NCI-H1436 treated with DMSO at 0.1 percent for 48 hours (cell line): ENCODE results near the gene ACTR3.
A peak's percentile ranks its signal among the peaks of the same experiment; 100 is the strongest.
"Not testable (repeated sequence)": the region's sequence is repeated elsewhere in the genome, so short reads cannot be mapped to it uniquely, and the experiment has no call there.

Experiments used
- DNase-seq: peaks from one replicate; lab custom pipeline; 2025; lab: John Stamatoyannopoulos, UW

ACTR3 gene

DNA sequence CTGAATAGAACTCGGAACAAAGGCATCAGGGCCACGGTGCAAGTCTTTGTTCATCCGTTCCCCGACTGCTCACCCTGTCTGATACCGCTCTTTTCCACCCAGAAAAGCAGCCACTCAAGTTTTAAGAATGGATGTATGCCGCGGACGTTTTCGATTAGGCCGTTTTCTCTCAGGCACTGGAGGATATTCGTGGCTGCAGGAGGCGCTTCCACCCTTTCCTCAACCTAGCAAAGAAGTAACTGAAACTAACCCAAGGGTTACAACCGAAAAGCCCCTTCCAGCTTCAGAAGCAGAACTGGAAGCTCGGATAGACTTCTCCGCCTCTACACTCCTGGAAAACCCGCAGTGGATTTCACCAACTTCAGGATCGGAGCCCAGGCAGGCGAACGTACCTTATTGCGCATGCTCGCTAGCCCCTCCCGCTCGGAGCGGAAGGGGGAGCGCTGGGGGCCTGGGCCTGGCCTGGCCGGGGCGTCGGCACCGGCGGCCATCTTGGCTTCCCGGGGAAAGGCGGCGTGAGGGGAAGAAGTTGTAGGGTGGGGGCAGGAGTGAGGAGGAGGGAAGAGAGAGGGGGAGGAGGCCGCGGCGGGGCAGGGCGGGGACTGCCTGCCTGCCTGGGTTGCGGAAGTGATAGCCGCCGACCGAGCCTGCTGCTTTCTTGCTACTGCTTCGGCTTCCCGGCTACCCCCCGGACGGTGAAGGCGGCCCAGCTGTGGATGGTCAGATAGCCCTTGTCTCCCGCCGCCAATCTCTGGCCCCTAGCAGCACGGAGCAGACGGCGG lies at the start of gene ACTR3:
Gene ACTR3, plus strand, starts transcription at position 619 of the 782 bp plus-strand sequence. CDS start 191 bp downstream, outside the sequence.
- DNase-seq: peak; percentile 87

DNA sequence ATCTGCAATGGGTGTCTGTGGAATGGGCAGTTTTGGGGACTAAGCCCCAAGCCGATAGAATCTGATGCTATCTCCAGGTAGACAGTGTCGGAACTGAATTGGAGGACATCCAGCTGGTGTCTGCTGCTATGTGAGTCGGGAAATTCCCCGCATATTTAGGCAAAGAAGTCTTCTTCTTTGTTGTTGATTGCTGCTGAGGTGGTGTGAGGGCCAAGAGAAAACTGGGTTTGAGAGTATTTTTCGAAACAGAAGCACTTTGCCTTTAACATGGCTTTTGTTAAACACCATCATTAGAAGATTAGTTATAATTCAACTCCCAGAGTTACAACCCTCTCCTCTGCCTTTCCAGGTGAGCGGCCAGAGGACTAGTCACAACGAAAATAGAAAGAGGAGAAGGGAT lies 49.4 kb upstream of the ACTR3 start:
- DNase-seq: no peak

DNA sequence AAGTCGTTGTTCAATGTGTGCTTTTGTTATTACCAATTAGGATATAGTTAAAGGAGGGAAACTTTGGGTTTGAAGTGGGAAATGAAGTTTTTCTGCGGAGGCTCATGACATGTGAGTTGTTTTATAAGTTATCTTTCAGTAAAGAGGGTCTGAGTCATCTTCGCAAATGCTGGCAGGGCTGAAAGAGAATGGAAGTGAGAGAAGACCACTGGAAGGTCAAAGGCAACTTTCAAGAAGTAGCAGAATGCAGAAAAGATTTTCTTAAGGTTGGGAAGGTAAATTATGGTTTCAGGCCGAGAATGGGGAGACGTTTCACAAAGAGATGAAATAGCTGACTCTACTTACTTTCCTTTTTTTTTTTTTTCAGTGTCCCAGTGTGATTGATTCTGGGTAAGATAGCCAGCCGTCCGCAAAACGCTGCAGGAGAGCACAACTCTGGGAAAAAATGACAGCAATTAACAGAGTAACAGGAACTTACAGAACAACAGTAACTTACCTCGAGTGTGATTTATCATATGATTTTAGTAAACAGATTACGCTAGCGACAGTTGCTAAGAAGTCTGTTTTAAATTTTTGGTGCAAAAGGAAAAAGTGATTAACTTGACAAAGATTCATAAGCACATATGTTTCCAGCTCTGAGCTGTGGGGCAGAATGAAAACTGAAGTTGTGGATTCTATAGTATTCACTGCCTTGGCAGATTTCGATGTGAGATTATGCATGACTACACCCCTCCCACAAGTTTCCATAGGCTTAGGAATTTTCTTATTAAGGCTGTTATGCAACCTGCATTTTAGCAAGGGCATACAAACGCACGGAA lies 46.8 kb upstream of the ACTR3 start:
- no peak for DNase-seq

DNA sequence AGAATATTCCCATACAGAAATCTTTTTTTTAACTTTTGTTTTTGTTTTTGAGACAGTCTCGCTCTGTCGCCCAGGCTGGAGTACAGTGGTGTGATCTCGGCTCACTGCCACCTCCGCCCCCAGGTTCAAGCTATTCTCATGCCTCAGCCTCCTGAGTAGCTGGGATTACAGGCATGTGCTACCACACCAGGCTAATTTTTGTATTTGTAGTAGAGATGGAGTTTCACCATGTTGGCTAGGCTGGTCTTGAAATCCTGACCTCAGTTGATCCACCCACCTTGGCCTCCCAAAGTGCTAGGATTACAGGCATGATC lies 46.2 kb upstream of the ACTR3 start:
- DNase-seq: not testable (repeated sequence)

DNA sequence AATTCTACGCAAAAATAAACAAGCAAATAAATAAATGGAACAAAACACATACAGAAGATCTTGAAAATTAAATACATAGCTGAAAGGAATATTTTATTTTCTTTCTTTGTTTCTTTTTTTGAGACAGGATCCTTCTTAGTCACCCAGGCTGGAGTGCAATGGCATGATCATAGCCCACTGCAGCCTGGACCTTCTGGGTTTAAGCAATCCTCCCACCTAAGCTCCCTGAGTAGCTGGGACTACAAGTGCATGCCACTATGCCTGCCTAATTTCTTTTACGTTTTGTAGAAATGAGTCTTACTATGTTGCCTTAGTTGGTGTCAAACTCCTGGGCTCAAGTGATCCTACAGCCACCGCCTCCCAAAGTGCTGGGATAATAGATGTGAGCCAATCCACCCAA lies 44.6 kb upstream of the ACTR3 start:
- DNase-seq: no peak

DNA sequence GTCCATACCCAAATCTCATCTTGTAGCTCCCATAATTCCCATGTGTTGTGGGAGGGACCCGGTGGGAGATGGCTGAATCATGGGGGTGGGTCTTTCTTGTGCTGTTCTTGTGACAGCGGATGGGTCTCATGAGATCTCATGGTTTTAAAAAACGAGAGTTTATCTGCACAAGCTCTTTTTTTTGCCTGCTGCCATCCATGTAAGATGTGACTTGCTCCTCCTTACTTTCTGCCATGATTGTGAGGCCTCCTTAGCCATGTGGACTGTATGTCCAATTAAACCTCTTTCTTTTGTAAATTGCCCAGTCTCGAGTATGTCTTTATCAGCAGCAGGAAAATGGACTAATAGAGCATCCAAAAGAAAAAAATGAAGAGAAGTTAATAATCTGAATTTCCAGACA lies 44.1 kb upstream of the ACTR3 start:
- DNase-seq: not testable (repeated sequence)

DNA sequence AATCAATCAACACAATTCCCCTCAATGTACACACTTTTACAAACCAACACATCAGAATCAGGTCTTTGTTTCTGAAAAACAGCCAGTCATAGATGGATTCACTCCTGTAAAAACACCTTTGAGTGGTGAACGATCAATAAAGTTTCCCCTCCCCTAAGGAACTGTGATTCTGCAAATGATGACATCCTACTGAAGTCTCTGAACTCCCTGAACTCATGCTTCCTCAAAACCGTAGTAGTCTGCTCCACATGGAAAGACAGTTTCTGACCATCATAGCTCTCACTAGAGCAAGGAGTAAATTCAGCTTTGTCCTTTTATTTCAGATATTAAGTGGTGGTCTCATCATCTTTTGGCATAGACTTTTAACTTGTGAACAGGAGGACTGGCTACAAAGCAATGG lies 43.5 kb upstream of the ACTR3 start:
- DNase-seq: no peak

DNA sequence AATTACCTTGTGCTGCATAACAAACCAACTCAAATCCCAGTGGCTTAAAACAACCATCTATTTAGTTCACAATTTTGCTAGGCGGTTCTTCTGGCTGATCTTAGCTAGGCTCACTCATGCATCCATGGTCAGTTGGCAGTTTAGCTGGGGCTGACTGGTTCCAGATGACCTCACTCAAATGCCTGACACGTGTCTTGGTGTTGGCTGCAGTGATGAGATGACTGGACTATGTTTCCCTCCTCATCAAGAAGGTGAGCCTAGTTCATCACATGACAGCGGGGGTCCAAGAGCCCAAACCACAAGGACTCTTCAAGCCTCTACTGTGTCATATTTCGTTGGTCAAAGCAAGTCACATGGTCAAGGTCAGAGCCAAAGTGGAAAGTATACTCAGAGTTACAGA lies 42.7 kb upstream of the ACTR3 start:
- DNase-seq: no peak

DNA sequence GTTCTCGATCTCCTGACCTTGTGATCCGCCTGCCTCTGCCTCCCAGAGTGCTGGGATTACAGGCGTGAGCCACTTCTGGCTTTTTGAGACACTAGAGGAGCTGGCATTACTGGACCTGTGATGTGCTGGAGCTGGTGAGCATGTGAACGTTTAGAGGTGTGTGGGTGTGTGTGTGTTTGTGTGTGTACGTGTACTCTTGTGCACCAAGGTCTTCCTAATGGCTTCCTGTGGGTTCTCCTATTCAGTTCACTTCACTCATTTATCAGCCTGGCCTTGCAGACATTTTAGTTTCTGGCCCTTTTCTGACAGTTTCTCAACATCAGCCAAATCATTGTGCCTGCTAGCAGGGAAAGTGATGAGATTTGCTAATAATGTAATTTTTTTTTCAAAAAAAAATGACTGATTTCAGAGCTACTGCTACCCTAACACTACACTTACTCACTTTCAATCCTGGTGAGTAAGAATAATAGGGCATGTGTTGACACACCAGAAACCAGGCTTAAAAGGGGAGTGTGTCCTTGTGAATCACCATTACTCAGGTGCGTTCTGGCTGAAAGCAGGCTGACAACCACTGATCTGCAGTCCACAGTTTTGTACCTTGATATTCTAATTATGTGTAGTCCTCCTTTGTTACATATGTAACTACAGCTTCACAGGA lies 41.0 kb upstream of the ACTR3 start:
- DNase-seq: no peak

DNA sequence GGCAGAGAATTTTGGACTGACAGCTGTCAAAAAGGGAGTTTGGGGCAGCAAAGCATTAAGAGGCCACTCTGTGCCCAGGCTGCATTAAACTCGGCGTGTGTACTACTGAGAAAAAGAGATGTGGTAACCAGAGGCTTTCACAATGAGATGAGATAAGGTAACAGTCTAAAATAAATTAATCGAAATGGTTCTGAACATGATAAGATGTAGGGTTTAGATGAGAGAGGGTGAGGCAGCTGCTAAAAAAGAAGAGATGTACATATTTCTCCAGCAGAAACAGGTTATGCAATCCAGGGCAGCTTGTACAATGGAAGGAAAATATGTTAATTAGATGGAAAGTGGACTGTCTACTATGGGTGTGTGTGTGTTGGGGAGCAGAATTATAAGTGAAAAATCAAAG lies 39.2 kb upstream of the ACTR3 start:
- DNase-seq: no peak

DNA sequence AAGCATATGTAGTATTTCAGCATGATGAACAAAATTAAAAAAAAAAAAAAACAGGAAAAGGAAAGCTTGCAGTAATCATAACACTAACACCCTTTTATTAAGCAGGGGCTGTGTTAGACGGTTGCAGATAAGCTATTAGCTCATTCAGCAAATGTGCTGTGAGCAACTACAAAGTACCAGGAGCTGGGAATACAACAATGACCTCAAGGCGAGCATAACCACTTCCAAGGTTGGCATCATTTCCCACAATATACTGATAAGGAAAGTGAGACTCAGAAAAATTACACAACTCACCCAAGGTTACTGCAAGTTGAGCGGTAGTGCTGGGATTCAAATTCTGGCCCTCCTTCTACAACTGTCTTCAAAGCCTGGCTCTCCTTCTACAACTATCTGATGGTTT lies 38.2 kb upstream of the ACTR3 start:
- DNase-seq: no peak

DNA sequence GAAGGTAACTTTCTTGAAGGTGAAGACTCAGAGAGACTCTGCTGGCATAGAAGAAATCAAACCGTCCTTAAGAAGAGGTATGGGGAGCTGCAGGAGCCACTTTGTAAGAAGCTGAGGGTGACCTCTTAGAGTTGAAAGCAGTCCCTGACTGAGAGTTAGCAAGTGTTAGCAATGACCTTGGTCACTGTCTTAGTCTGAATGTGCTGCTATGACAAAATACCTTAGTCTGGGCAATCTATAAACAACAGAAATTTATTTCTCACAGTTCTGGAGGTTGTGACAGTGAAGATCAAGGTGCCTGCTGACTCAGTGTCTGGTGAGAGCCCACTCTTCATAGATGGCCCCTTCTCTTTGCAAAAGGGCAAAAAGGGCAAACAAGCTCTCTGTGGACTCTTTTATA lies 35.7 kb upstream of the ACTR3 start:
- no peak for DNase-seq

DNA sequence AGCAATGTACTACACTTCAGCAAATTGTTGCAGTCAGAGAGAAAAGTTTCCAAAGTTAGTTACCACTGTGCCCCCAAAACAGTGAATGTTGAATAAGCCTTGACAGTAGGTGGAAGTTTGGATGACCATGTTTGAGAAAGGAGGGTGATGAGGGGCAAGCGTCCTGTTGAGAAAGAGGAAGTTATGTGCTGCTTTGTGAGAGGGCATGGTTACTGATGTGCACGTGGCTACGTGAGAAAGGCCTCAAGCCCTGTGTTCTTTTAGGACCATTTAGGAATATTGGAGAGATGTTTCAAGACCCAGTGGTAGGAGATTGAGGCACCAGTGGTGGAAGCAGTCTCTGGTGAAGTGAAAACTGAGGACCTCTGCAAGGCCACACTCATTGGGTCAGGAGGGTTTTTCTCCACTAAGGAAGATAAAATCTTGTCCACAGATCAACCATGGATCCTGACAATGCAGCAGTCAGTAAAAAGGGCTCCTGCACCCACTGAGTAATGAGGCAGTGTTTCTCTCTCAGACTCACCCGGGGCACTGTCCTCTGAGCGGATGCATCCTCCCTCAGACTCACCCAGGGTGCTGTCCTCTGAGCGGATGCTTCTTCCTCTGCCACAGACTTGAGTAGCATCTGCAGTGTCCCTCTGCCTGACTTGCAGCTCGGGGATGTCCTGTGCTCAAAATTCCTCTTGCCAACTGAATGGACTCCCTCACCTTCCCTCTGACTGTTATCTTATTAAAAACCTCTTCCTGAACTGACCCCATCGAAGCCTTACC lies 34.7 kb upstream of the ACTR3 start:
- no peak for DNase-seq

DNA sequence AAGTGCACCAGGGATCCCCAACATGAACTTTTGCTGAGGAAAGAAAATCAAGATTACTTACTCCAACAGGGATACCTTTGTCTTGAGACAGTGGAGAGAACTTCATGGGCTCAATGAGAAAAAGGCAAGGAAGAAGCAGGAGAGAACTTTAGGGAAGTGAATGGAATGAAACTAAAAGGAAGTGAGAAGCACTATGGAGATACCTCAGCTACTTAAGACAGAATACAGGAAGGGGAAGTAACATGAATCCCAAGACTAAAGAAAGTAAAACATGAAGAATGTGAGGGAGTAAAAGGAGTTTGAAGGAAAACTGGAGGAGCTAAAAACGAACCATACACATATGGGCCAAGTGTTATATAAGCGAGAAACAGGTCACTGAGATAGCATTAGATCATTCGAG lies 32.4 kb upstream of the ACTR3 start:
- no peak for DNase-seq

DNA sequence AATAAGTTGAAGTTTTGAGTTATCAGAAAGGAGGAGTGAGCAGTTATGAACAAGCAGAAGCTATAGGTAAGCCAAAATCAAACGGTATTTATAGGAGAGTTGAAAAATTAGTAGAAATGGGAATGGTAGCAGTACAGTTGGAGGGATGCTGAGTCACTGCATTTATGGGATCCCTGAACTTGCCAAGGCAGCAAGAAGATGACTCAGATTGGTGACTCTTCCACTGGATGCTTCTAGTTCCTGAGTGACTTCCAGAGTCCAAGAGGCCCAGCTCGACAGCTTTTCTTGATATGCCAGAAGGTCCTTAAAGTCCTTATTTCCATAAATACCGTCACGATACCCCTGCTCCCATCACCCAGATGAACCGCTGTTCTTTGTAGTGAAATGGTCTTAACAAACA lies 31.1 kb upstream of the ACTR3 start:
- DNase-seq: no peak

DNA sequence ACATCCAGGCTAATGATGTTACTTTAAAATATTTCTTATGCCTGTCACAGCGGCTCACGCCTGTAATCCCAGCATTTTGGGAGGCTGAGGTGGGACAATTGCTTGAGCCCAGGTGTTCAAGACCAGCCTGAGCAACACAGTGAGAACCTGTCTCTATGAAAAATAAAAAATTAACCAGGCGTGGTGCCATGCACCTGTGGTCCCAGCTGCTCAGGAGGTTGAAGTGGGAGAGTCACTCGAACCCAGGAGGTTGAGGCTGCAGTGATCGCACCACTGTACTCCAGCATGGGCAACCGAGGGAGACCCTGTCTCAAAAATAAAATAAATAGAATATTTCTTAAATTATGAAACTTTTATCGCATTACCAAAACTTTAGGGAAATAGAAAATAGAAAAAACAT lies 28.1 kb upstream of the ACTR3 start:
- no peak for DNase-seq

DNA sequence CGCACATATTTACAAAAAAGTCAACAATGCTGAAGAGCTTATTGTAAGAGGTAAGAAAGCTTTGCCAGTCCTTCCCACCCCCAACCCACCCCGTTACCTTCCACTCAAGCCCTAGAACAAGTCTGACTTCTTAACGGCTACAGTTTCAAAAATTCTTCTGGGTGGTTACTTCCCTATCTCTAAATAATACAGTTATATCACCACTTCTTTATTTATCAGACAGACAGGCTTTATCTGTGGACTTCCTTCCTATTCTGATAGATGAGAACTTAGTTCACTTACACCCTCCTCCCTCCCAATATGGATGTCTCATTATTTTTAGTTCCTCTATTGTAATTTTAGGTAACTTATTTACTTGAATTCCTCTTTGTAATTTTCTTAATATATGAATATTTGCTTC lies 26.7 kb upstream of the ACTR3 start:
- DNase-seq: no peak

DNA sequence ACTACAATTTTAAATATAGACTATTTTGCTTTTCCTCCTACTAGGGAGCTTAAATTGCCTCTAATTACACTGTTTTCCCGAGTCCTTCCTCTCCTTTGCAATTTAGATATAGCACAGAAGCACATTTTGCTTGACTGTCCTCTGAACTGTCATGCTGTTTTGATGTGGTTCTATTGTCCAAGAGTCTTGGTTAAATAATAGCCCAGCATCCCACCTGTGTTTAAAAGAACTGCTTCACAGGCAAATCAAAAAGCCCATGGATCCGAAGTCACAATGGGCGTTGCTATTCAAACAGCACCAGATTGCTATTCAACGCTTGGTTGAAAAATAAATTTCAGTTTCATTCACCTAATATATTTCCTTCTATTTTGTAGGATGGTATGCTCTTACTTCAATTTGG lies 22.3 kb upstream of the ACTR3 start:
- no peak for DNase-seq

DNA sequence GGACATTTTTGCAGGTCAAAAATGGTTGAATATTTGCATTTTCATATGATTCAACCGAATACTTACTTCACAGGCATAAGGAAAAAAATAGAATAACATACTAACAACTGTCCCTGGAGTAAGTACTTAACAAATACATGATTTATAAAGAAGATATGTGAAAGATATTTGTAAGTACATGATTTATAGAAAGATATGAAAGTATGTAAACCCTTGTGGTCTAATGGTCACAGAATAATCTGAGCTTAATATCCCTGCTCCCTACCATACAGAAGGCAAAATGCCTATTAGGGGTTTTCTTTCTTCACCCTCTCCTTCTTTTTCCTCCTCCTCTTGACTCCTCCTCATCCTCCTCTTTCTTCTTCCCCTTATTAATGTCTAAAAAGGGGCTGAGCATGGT lies 20.6 kb upstream of the ACTR3 start:
- no peak for DNase-seq

DNA sequence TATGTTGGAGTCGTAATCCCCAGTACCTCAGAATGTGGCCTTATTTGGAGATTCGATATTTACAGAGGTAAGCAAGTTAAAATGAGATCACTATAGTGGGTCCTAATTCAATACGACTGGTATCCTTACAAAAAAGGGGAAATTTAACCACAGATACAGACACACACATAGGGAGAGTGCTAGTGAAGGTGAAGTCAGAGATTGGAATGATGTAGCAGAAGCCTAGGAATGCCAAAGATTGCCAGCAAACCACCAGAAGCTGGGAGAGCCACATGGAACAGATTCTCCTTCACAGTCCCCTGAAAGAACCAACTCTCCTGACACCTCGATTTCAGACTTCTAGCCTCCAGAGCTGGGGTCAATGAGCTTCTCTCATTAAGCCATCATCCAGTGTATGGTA lies 17.7 kb upstream of the ACTR3 start:
- no peak for DNase-seq

DNA sequence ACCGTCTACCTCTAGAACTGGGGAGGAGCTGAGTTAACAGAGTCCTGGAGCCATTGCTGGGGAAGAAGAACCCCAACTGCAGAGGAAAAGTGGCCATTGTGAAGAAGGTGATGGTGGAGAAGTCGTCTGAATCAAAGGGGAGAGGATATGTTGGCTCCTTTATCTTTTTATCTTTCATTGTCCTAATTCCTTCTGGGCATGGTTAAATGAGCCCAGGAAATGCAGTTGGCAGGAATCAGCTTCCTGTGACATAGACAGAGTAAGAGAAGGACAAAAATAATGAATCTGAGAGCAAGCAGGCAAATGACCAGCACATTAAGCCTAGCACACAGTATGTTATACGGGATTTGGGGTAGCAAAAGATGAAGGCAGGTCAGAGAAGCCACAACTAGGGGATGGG lies 16.0 kb upstream of the ACTR3 start:
- DNase-seq: no peak

DNA sequence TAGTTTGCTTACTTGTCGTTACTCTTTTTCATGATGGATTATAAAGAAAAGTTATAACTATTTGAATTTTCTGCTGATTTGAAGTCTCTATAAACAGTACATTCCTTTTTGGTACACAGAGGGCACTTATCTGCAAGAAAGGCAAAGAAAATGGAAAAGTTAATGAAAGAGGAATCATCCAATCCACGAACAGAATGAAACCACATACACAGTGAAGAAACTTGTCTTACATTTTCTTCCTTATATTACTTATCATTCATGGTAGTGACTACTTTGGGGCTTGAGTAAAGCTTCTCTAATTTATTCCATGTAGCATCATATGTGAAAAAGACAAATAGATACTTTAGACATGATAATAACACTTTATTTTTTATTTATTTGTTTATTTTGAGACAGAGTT lies 14.8 kb upstream of the ACTR3 start:
- no peak for DNase-seq
